LHCN-M2 (cell line): ENCODE data around the gene MPIG6B. TPM values are rescaled to one million over a fixed set of nuclear protein-coding genes. Genes with fewer than 3 reads are reported as not detected.

Source experiments
- DNase-seq: peaks from one replicate; pipeline ENCODE4 v3.0.0-alpha.2; 2012; ENCODE audit warnings: low read depth
- total RNA-seq: library from RNA; depleted of rRNA; stranded (reverse); fragments of >200 nt; gene quantifications from 2 replicates; pipeline ENCODE4 v1.2.3, GENCODE V29; 2014

Gene MPIG6B
- total RNA-seq, 1 experiment from 2014 or later = not detected

DNA sequence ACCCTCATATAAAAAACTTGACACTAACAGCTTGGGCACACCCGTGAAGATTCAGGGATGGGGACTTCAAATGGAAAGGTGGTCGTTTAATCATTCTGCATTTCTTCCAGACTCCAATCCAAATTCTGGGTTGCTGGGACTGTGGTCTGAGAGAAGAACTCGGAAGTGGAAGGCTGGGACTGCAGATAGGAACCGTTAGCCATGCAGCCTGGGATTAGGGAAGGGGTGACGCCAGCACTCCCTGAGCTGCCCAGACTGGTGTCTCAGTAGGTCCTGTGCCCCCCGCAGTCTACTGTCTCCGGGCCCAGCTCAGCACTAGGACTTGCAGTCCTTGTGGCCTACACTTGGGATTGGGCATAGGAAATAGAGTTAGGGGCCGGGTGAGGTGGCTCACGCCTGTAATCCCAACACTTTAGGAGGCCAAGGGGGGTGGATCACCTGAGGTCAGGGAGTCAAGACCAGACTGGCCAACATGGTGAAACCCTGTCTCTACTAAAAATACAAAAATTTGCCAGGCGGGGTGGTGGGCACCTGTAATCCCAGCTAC, 13.7 kb downstream of the MPIG6B start:
- DNase-seq = no peak

DNA sequence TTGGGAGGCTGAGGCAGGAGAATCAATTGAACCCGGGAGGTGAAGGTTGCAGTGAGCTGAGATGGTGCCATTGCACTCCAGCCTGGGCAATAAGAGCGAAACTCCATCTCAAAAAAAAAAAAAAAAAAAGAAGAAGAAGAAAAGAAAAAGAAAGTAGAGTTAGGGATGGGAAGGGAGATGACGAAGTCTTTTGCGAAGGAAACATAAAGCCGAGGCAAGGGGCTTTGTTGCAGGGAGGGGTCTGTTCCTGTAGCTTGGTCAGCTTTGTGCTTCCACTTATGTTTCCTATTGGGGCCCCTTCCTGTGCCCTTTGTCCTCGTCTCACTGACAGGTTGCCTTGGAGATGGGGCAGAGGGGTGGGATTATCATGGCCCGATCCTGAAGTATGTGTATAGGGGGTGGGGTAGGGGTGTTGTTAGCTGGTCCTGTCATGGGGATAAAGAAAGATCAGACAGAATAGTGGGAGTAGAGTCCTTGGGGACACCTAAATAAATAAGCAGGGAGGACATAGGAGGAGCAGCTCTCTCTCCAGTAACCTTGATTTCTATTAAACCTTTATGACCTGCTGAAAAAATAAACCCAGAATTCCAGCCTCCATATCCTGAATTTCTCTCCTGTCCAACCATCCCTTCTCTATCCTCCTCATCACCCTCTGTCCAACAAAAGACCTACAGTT, 14.3 kb downstream of the MPIG6B start:
- no peak for DNase-seq

DNA sequence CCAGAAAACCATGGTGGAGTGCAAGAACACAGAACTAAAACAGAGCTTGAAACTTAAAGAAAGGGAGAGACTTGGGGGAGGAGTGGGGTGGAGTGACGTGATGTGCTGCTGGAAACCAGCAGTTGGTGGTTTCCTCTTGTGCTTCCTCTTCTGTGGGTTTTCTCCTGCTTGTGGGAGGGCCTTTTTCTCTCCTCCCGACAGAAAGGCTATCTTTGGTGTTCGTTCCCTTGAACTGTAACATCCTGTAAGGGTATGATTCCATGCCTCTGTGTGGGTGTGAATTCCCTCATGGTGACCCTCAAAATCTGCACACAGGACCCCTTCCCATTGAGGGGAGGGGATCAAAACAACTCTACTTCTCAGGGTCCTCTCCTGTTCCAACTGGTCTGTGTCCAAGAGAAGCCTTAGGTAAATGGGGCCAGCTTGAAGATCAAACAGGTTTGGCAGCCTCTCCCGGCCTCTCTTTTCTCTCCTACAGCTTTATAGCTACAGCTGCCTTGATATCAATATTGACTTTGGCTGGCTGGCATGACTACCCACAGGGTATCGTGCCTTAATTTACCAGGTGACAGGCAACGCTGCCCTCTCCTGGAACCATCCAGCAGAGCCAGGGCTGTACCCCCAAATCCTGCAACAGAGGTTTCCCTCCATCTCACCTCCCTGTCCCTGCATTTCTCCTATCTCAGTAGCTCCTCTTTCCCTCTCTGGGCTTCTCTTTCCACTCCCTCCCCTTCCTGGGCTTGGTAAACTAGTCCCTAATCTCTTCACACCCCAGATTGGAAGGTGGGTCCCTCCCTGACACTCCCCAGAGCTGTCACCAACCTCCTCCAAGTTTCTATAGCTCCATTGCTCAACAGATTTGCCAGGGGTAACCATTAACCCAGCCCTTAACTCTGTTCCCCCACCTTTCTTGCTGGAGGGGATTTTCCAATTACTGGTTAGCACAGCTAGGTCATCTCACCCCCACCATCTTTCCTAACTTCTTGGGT, 15.1 kb downstream of the MPIG6B start:
- peak; percentile 88 for DNase-seq

DNA sequence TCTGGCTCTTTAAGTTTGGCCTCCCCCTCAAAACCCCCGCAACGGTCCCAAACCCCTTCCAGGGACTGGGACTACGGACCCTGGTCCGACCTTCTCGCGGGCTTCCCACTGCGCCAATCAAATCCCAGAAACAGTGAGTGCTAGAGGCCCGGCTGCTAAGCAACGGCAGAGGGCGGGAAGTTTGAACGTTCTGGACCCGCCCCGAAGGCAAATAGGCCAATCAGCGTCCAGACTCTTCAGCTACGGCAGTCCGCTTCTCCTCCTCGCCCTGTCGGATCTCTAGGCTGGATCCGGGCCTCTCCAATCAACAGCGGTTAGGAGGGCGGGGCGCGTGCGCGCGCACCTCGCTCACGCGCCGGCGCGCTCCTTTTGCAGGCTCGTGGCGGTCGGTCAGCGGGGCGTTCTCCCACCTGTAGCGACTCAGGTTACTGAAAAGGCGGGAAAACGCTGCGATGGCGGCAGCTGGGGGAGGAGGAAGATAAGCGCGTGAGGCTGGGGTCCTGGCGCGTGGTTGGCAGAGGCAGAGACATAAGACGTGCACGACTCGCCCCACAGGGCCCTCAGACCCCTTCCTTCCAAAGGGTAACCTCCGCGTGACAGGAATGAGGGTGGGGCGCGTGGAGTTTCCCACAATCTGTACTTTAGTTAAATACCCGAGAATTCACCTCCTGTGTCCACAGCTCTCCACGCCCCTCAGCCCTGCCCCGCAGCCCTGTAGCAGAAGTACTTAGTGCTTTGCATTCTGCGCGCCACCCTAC, 16.6 kb downstream of the MPIG6B start, which contains the start of gene MSH5:
MSH5 (plus strand) TSS at position 367 of the 758 bp plus-strand sequence. CDS start 462 bp downstream, outside the sequence.
- peak; percentile 99 for DNase-seq

DNA sequence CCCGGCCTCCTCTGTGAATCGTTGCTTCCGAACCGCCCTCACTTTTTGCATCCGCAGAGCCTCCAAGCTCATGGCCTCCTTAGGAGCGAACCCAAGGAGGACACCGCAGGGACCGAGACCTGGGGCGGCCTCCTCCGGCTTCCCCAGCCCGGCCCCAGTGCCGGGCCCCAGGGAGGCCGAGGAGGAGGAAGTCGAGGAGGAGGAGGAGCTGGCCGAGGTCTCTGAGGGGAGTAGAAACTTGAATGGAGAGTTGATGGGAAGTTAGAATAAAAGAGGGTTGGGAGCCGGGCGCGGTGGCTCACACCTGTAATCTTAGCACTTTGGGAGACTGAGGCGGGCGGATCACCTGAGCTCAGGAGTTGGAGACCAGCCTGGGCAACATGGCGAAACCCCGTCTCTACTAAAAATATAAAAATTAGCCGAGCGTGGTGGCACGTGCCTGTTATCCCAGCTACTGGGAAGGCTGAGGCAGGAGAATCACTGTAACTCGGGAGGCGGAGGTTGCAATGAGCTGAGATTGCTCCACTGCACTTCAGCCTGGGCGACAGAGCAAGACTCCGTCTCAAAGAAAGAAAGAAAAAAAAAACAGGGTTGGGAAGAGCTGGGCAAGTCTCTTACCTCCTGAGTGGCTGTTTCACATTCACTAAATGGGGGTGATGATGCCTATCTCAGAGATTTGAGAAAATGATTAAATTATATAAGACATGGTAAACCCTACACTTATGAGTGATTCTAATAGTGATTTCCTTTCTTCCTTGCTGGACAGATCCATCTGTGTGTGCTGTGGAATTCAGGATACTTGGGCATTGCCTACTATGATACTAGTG, 17.4 kb downstream of the MPIG6B start:
- no peak for DNase-seq

DNA sequence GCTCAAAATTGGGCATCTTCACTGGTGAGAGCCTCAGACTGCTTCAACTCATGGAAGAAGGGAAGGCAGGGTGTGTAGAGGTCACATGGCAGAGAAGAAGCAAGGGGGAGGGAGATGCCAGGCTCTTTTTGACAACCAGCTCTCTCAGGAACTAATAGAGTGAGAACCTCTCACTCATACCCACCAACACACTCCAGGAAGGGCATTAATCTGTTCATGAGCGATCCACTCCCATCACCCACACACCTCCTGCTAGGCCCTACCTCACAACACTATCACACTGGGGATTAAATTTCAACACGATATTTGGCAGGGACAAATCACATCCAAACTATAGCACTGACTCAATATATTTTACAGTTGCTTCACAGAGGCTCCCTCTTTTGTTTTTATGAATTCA, 18.6 kb downstream of the MPIG6B start:
- DNase-seq = no peak

DNA sequence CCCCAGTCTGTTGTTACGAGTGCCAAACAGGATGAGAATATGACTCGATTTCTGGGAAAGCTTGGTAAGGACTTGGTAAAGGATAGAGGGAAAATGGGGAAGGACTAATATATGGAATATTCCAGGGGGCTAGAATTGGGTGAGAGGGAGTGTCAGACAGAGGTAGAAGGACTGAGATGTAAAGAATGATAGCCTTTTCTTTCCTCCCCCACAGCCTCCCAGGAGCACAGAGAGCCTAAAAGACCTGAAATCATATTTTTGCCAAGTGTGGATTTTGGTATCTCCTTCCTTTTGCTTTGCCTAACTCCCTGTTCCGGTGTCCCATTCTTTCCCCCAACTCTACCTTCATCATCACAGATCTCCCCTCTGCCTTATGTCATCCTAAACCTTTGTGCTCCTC, 19.7 kb downstream of the MPIG6B start:
- no peak for DNase-seq

DNA sequence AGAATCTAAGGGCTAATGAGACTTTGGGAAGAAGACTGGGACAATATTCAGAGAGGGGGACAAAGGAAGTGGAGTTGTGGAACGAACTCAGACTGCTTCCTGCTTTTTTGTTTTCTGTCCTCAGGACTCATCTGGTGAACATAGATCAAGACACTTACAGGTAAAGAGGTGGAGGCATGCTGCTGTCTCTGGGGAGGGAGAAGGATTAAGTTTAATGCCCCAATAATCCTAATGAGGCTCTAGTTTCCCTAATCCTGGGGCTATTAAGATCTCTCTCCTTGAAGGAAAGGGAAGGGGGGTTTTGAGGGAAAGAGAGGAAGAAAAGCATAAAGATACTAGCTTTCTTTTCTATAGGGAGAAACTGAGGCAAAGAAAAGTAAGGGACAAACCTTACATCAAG, 21.2 kb downstream of the MPIG6B start:
- no peak for DNase-seq

DNA sequence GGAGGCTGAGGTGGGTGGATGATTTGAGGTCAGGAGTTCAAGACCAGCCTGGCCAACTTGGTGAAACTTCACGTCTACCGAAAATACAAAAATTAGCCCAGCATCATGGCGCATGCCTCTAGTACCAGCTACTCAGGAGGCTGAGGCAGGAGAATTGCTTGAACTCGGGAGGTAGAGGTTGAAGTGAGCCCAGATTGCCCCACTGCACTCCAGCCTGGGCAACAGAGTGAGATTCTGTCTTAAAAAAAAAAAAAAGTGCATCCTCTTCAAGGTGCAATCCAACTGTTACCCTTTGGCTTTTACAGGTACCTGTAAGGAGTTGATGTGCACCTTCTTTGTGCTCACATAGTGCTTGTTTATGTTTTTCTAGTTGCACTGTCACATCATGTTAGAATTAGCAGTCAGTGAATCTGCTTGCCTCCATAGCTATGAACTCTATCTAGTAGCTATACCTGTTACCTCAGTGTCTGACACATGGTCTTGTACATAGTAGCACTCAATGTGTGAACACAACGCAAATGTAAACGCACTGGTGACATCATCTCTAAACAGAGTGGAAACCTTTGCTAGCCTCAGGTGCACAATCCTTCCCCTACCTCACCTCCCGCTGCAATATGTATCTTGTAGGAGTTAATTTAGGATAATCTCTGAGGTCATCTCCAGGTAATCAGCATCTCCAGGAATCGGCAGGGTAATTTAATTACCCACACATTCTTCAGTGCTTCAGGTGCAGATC, 26.3 kb downstream of the MPIG6B start:
- DNase-seq = no peak

DNA sequence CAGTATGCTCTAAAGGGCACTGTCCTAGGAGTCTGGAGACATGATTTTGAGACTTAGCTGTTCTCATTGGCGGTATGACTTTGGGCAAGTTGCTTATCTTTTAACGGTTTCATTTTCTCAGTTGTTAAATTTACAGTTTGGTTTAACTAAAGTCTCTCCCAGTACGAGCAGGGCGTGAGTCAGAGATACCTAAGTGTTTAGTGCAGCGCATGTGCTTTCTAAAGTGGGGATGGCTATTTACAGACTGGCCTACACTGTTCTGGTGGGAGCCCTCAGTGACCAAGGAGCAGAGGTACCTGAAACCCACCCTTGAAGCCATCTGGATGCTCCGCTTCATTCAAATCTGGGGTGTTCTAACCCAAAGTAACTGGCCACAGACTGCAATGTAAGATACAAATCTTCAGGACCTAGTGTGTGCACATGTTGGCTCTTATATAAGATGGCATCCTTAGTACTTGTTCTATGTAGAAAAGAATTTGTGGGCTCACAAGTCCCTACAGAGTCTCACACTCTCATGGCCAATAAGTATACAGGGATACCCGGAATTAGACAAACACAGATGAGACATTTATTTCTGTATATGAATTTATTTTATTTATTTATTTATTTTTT, 27.3 kb downstream of the MPIG6B start:
- no peak for DNase-seq

DNA sequence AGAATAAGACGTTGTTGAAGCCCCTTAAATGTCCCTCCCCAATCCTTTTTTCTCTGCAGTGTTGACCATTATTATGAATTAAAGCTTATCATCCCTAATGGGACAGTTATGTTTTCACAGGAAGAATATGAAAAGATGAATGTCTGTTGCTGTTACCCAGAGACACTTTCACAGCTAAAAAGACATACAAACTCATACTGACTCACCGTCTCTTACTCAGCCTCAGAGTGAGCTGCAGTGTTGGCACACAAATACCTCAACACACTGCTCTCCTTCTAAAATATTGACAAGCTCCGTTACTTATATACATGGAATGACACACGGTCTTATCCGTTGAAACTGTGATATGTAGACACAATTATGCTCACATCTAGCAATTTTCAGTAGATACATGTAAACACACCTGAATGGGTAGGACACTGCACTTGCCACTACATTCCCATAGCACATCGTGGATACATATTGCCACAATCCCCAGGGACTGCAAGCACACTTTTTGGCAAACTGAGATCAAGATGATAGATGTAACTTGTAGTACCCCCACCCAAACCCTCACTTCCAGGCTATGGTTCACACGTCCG, 29.7 kb downstream of the MPIG6B start:
- peak; percentile 83 for DNase-seq

DNA sequence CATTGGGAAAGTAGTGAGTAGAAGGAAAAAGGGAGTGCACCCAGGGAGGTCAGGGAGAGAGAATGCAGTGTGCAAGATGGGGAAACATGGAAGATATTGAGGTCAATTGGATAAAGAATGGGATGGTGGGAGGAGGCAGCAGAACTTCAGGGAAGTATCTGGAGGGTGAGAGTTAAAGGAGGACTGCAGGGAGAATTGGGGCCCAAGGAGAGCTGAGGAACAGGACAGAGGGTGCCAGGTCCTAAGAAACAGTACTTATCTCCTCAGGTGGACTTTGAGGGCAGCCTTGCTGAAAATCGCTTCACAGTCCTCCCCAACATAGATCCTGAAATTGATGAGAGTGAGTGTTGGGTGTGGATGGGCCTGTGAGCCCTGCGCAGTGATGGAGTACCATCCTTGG, 35.1 kb downstream of the MPIG6B start:
- no peak for DNase-seq

DNA sequence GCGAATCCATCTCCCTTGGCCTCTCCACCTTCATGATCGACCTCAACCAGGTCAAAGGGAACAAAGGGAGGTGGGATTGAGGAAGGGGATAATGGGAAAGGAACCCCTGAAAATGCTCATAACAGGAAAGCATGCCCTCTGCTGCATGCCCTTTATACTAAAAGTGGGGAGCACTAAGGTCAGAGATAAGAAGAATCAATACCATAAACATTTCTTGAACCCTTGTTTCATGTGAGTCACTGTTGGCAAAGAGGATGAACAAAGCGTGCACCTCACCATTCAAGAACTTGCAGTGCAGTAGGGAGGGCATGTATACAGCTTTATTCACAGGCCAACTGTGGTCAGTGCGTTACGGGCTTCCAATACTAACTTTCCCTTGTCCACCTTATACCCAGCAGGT, 37.6 kb downstream of the MPIG6B start:
- no peak for DNase-seq

DNA sequence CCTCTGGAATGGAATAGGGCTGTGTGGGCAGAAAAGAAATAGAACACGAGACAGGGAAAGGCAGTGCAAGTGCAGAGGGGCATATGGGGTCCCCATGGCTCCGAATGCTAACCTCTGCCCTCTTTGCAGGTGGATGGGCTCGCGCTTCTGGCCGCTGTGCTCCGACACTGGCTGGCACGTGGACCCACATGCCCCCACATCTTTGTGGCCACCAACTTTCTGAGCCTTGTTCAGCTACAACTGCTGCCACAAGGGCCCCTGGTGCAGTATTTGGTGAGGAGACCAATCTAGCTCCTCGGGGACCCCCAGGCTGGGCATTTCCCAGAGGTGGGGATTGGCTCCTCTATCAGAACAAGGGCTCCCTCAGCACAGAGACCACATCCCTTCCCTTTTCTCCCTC, 38.2 kb downstream of the MPIG6B start:
- DNase-seq = no peak

DNA sequence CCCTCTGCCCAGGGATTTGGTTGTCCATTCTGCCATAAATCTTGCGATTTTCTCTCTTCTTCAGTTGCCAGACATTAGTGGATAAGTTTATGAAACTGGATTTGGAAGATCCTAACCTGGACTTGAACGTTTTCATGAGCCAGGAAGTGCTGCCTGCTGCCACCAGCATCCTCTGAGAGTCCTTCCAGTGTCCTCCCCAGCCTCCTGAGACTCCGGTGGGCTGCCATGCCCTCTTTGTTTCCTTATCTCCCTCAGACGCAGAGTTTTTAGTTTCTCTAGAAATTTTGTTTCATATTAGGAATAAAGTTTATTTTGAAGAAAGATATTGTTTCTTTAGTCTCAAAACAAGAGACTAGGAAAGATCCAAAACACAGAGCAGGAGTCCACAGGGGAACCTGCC, 39.2 kb downstream of the MPIG6B start, which contains the start of gene SAPCD1:
SAPCD1 (plus strand) TSS at position 301 of the 400 bp plus-strand sequence. CDS start 399 bp downstream, outside the sequence.
- DNase-seq = no peak

DNA sequence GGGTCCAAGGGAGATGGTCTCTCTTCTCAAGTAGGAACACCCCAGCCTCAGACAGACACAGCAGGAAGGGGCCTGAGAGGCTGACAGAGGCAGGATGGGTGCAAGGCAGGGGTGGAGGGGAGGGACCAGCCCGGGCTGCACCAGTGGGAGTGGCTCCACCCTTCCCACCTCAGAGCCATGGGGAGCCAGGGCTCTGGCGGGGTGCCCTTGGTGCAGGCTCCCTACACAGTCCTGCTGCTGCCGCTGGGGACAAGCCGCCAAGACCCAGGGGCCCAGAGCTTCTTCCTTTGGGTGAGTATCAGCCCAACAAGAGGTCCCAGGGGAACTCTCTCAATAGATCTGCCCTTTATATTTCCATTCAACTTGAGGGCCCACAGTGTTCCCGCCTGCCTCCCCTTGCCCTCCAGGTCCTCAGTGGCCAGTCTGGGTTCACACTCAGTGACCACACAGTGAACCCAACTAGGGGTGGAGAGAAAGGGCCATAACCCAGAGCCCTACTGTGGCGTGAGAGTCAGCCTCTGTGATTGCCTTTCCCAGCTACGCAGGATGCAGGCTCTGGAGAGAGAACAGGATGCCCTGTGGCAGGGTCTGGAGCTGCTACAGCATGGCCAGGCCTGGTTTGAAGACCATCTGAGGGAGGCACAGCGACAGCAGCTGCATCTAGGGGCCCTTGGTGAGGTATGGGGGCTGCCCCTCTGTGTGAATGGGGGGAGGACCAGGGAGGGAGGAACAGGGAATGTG, 39.9 kb downstream of the MPIG6B start:
- DNase-seq = no peak

DNA sequence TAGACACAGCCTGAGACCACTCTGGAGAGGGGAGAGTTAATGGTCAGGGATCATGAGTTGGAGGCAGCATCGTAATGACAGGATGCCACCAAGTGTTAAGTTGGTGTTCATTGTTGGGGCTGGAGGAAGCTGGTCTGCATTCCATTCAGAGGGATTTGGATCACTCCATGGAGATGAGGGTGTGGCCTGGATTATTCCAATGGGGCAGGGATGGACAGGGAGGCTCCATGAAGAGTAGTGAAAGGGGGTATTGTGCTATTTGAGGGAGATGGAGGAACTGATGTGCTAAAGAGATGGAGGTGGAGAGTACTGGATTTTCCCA, 40.4 kb downstream of the MPIG6B start:
- DNase-seq = peak; percentile 78

DNA sequence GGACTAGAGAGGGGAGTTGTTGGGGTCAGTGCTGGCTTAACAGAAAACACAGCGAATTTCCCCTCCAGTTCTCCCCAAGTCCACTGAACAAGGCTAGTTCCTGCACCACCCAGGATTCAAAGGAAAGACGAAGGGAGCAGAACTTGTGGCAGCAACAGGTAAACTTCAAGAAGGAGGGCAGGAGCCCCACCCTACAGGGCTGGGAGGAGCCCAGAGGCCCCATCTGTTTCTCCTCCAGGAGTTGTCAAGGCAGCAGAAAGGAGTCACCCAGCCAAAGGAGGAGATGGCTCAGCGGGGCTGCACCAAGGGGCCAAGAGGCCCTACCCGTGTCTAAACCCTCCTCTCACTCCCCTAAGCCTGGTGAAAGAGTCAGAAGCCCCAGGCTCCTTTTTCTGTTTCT, 41.0 kb downstream of the MPIG6B start:
- no peak for DNase-seq

DNA sequence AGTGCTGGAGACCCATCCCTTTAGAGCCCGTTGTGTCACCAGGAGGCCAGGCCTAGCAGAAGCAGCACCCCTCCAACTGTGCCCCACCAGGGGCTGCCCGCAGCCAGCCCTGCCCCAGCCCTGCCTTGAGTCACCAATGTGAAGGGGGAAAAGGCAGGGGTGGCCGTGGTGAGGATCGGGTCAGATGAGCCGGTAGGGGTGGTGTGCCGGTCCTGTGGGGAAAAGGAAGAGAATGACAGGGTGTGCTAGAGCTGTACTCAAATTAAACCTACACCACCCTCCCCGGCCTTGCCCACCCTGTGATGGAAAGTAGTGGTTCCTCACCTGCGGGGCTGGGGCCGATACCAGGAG, 42.4 kb downstream of the MPIG6B start:
- DNase-seq = no peak
